ENCODE measurements around the gene C22orf31.

Gene C22orf31

GRCh38 chr22:29108137-29108536 is 46.5 kb upstream of the C22orf31 start:
- TF ChIP-seq, protein P1, sequence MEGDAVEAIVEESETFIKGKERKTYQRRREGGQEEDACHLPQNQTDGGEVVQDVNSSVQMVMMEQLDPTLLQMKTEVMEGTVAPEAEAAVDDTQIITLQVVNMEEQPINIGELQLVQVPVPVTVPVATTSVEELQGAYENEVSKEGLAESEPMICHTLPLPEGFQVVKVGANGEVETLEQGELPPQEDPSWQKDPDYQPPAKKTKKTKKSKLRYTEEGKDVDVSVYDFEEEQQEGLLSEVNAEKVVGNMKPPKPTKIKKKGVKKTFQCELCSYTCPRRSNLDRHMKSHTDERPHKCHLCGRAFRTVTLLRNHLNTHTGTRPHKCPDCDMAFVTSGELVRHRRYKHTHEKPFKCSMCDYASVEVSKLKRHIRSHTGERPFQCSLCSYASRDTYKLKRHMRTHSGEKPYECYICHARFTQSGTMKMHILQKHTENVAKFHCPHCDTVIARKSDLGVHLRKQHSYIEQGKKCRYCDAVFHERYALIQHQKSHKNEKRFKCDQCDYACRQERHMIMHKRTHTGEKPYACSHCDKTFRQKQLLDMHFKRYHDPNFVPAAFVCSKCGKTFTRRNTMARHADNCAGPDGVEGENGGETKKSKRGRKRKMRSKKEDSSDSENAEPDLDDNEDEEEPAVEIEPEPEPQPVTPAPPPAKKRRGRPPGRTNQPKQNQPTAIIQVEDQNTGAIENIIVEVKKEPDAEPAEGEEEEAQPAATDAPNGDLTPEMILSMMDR (IDR thresholded peaks at IDR 0.05; ENCODE audit: low read depth, low read length, poor library complexity, severe bottlenecking): no peak
- no peak for TF ChIP-seq EZH2phosphoT487 (IDR thresholded peaks at IDR 0.05; ENCODE audit: borderline replicate concordance, low read length)
- no peak overlapping the region for H3K4me3 ChIP-seq (ENCODE audit: low read length)
- peaks cover 11% of the 10 kb centered on the region; the same call in 1 of the 2 replicates for H3K27me3 ChIP-seq (ENCODE audit: control insufficient read depth, low read length)
- H3K9me3 ChIP-seq (ENCODE audit: control insufficient read depth, insufficient read depth, low read length): no peaks in the 10 kb centered on the region
- H3K4me1 ChIP-seq (ENCODE audit: control insufficient read depth, low read length): no peaks in the 10 kb centered on the region
- no peaks in the 10 kb centered on the region for H3K36me3 ChIP-seq (ENCODE audit: control insufficient read depth, low read length)
- H3K4me2 ChIP-seq (ENCODE audit: low read length): no peak overlapping the region
- H3K9me2 ChIP-seq (replicated peaks; ENCODE audit: control insufficient read depth, low read length): no peaks in the 10 kb centered on the region
- no peaks in the 10 kb centered on the region for H4K20me1 ChIP-seq (ENCODE audit: control insufficient read depth, insufficient read depth, low read depth, low read length)
- no peak overlapping the region for H3K27ac ChIP-seq (ENCODE audit: low read depth, low read length)
- H3K79me2 ChIP-seq (ENCODE audit: control insufficient read depth, low read length): no peaks in the 10 kb centered on the region
- H3F3A ChIP-seq (ENCODE audit: control insufficient read depth, insufficient read depth): no peaks in the 10 kb centered on the region

GRCh38 chr22:29106839-29107238 is 45.2 kb upstream of the C22orf31 start:
- H3K4me3 ChIP-seq (ENCODE audit: low read length): no peak overlapping the region
- TF ChIP-seq, protein P1 (IDR thresholded peaks at IDR 0.05; ENCODE audit: low read depth, low read length, poor library complexity, severe bottlenecking): no peak
- TF ChIP-seq EZH2phosphoT487 (IDR thresholded peaks at IDR 0.05; ENCODE audit: borderline replicate concordance, low read length): no peak
- H3K4me1 ChIP-seq (ENCODE audit: control insufficient read depth, low read length): no peaks in the 10 kb centered on the region

GRCh38 chr22:29105468-29105867 is 43.8 kb upstream of the C22orf31 start:
- Histone ChIP-seq H3K4me2 (ENCODE audit: low read length) (no peak overlapping the region), H3K27me3 (ENCODE audit: control insufficient read depth, low read length) (peaks cover 23% of the 10 kb centered on the region), H3F3A (ENCODE audit: control insufficient read depth, insufficient read depth) (no peaks in the 10 kb centered on the region), H4K20me1 (ENCODE audit: control insufficient read depth, insufficient read depth, low read depth, low read length) (no peaks in the 10 kb centered on the region), H3K4me3 (ENCODE audit: low read length) (no peak overlapping the region), H3K36me3 (ENCODE audit: control insufficient read depth, low read length) (no peaks in the 10 kb centered on the region), H3K27ac (ENCODE audit: low read depth, low read length) (no peak overlapping the region), H3K79me2 (ENCODE audit: control insufficient read depth, low read length) (no peaks in the 10 kb centered on the region), H3K9me2 (replicated peaks; ENCODE audit: control insufficient read depth, low read length) (no peaks in the 10 kb centered on the region), H3K9me3 (ENCODE audit: control insufficient read depth, insufficient read depth, low read length) (no peaks in the 10 kb centered on the region), H3K4me1 (ENCODE audit: control insufficient read depth, low read length) (no peaks in the 10 kb centered on the region)
- TF ChIP-seq EZH2phosphoT487 (IDR thresholded peaks at IDR 0.05; ENCODE audit: borderline replicate concordance, low read length): no peak
- TF ChIP-seq, protein P1 (IDR thresholded peaks at IDR 0.05; ENCODE audit: low read depth, low read length, poor library complexity, severe bottlenecking): no peak

More at GRCh38 chr22:29106839-29107238, 45.2 kb upstream of the C22orf31 start:
- peaks cover 21% of the 10 kb centered on the region; the same call in 1 of the 2 replicates for H3K27me3 ChIP-seq (ENCODE audit: control insufficient read depth, low read length)
- H3F3A ChIP-seq (ENCODE audit: control insufficient read depth, insufficient read depth): no peaks in the 10 kb centered on the region
- no peaks in the 10 kb centered on the region for H4K20me1 ChIP-seq (ENCODE audit: control insufficient read depth, insufficient read depth, low read depth, low read length)
- H3K9me2 ChIP-seq (replicated peaks; ENCODE audit: control insufficient read depth, low read length): no peaks in the 10 kb centered on the region
- no peak overlapping the region for H3K27ac ChIP-seq (ENCODE audit: low read depth, low read length)
- no peak overlapping the region for H3K4me2 ChIP-seq (ENCODE audit: low read length)
- H3K79me2 ChIP-seq (ENCODE audit: control insufficient read depth, low read length): no peaks in the 10 kb centered on the region
- H3K36me3 ChIP-seq (ENCODE audit: control insufficient read depth, low read length): no peaks in the 10 kb centered on the region
- no peaks in the 10 kb centered on the region for H3K9me3 ChIP-seq (ENCODE audit: control insufficient read depth, insufficient read depth, low read length)

Data from DOHH2 (cell line).